Endodermal cell (in vitro differentiated cells): ENCODE measurements around the gene ANKRD6. TPM values are rescaled to one million over a fixed set of nuclear protein-coding genes. Genes with fewer than 3 reads are reported as not detected.

Source experiments
- DNase-seq: peaks from one replicate; pipeline ENCODE4 v3.0.0-alpha.2; 2017
- H3K27ac ChIP-seq: 2 replicates; pipeline ENCODE4 v1.5.1; 2013; ENCODE audit warnings: mild to moderate bottlenecking, low read depth, low read length, moderate library complexity
- H3K27me3 ChIP-seq: 2 replicates; pipeline ENCODE4 v1.6.1; 2013; ENCODE audit warnings: mild to moderate bottlenecking, low read length, moderate library complexity; ENCODE audit not compliant: insufficient read depth, control insufficient read depth, poor library complexity, severe bottlenecking
- H3K36me3 ChIP-seq: 2 replicates; pipeline ENCODE4 v1.7.0; 2013; ENCODE audit warnings: mild to moderate bottlenecking, low read length, moderate library complexity; ENCODE audit not compliant: control insufficient read depth, insufficient read depth
- H3K4me1 ChIP-seq: one replicate; pipeline ENCODE4 v1.7.0; 2013; ENCODE audit warnings: low read length; ENCODE audit not compliant: control insufficient read depth, insufficient read depth
- H3K4me3 ChIP-seq: 2 replicates; pipeline ENCODE4 v1.5.1; 2013; ENCODE audit warnings: mild to moderate bottlenecking, low read length, moderate library complexity
- H3K9ac ChIP-seq: 2 replicates; pipeline ENCODE4 v1.6.1; 2013; ENCODE audit warnings: mild to moderate bottlenecking, low read length, moderate library complexity; ENCODE audit not compliant: poor library complexity, severe bottlenecking; ENCODE audit errors: extremely low read depth
- H3K9me3 ChIP-seq: 2 replicates; pipeline ENCODE4 v1.6.1; 2013; ENCODE audit warnings: mild to moderate bottlenecking, low read length, moderate library complexity; ENCODE audit not compliant: control insufficient read depth
- H3K27ac Mint-ChIP-seq: 2 replicates; pipeline ENCODE4 v1.8.0; 2020; ENCODE audit warnings: mixed read lengths
- H3K27me3 Mint-ChIP-seq: 2 replicates; pipeline ENCODE4 v1.8.0; 2021; ENCODE audit warnings: mild to moderate bottlenecking, mixed read lengths; ENCODE audit not compliant: insufficient read depth
- H3K36me3 Mint-ChIP-seq: 2 replicates; pipeline ENCODE4 v1.8.0; 2020; ENCODE audit warnings: low read depth, mixed read lengths
- H3K4me1 Mint-ChIP-seq: 2 replicates; pipeline ENCODE4 v1.8.0; 2020; ENCODE audit warnings: mixed read lengths
- H3K4me3 Mint-ChIP-seq: 2 replicates; pipeline ENCODE4 v1.8.0; 2020; ENCODE audit warnings: mild to moderate bottlenecking, moderate library complexity, mixed read lengths
- H3K9me3 Mint-ChIP-seq: 2 replicates; pipeline ENCODE4 v1.8.0; 2020; ENCODE audit warnings: mild to moderate bottlenecking, mixed read lengths
- WGBS, 2 experiments: methylation state at CpG; one replicate each; pipeline versions ENCODE4 v1.1.5 to v1.1.7; 2013; ENCODE audit warnings: missing lambda C conversion rate in 2 of 2, mixed read lengths in 1 of 2; ENCODE audit not compliant: insufficient coverage in 1 of 2, insufficient read length in 1 of 2; 5-methylcytosine and 5-hydroxymethylcytosine counted together
- total RNA-seq, 2 donors: library from RNA; stranded (reverse); fragmentation: NEBNext Ultra II Directional in 1 of 2; extraction: Animal tissue kit (Norgen Biotek cat#: 25700) in 1 of 2; gene quantifications; 2 replicates in 1 of 2; 3 replicates in 1 of 2; pipeline ENCODE4 v1.2.1, GENCODE V29; 2021
- TF ChIP-seq, protein P1 (sequence below): fragments of 200-600 bp; sonication (generic); conservative IDR thresholded peaks from 2 replicates; pipeline ENCODE4 v1.5.0; 2021; ENCODE audit warnings: antibody characterized with exemption, mild to moderate bottlenecking

ANKRD6 gene
- total RNA-seq, 2 donors from 2014 or later: 88.7 to 110 TPM

DNA sequence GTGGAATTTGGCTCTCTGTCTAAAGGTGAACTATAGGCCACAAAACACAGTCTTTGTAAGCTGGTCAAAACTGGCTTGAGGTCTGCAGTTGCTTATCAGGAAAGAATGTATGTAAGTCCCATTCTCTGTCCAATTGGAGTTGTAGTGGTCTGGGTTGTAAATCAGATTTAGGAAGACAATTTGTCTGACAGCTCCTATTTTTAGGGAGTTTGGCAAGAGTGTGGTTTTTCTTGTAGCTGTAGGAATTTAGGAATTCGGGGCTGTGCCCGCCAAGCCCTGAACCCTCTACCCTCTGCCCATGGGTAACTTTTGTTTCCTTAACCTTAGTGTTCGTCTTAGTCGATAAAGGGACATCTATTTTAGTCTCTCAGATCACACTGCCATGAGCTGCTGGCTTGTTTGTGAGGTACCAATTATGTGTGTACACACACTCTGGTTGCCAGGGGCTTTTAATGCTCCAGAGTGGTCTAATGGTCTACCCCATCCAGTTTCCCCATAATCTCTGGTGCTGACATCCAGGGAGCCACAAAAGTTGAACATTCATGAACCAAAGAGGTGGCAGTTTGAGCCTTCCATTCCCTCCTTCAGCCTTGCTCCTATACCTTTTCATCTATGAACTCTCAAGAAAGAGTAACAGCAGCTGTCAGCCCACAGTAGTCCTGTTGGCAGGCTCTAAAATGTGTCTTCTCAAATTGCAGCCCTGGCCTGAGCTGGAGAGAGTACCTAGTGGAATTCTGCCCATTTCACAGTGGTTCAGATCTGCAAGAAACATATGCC, 93.0 kb downstream of the ANKRD6 start:
- no peak overlapping the region for H3K4me3 Mint-ChIP-seq
- no peak overlapping the region for H3K27ac ChIP-seq
- no peaks in the 10 kb centered on the region for H3K27me3 ChIP-seq
- peaks cover 47% of the 10 kb centered on the region for H3K4me1 Mint-ChIP-seq
- no peak overlapping the region for H3K4me3 ChIP-seq
- peaks cover 2% of the 10 kb centered on the region for H3K9me3 Mint-ChIP-seq
- H3K4me1 ChIP-seq: peaks cover 24% of the 10 kb centered on the region
- peaks cover 9% of the 10 kb centered on the region for H3K9me3 ChIP-seq
- H3K27ac Mint-ChIP-seq: no peak overlapping the region
- TF ChIP-seq, protein P1, sequence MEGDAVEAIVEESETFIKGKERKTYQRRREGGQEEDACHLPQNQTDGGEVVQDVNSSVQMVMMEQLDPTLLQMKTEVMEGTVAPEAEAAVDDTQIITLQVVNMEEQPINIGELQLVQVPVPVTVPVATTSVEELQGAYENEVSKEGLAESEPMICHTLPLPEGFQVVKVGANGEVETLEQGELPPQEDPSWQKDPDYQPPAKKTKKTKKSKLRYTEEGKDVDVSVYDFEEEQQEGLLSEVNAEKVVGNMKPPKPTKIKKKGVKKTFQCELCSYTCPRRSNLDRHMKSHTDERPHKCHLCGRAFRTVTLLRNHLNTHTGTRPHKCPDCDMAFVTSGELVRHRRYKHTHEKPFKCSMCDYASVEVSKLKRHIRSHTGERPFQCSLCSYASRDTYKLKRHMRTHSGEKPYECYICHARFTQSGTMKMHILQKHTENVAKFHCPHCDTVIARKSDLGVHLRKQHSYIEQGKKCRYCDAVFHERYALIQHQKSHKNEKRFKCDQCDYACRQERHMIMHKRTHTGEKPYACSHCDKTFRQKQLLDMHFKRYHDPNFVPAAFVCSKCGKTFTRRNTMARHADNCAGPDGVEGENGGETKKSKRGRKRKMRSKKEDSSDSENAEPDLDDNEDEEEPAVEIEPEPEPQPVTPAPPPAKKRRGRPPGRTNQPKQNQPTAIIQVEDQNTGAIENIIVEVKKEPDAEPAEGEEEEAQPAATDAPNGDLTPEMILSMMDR: no peak
- no peaks in the 10 kb centered on the region for H3K27me3 Mint-ChIP-seq
- H3K36me3 Mint-ChIP-seq: peaks cover 34% of the 10 kb centered on the region
- H3K36me3 ChIP-seq: peaks cover 46% of the 10 kb centered on the region
- no peak overlapping the region for H3K9ac ChIP-seq
- DNase-seq: no peak
- 99 to 100% methylated on average over 2 to 4 of the region's 4 CpGs for WGBS, 2 experiments

DNA sequence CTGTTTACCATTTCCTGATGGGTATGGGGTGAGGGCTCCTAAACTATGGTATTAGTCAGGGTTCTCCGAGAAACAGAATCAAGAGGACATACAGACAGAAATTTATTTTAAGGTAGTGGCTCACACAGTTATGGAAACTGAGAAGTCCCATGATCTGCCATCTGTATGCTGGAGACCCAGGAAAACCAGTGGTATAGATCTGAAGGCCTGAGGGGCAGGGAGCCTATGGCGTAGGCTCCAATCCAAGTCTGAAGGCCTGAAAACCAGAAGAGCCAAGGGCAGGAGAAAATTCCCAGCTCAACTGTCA, 93.6 kb downstream of the ANKRD6 start:
- Mint-ChIP-seq H3K4me3 (no peak overlapping the region), H3K27me3 (no peaks in the 10 kb centered on the region), H3K4me1 (peaks cover 42% of the 10 kb centered on the region), H3K9me3 (peaks cover 2% of the 10 kb centered on the region), H3K36me3 (peaks cover 39% of the 10 kb centered on the region), H3K27ac (no peak overlapping the region)
- Histone ChIP-seq H3K36me3 (peaks cover 49% of the 10 kb centered on the region), H3K4me1 (peaks cover 19% of the 10 kb centered on the region), H3K27ac (no peak overlapping the region), H3K4me3 (no peak overlapping the region), H3K27me3 (no peaks in the 10 kb centered on the region), H3K9ac (no peak overlapping the region), H3K9me3 (peaks cover 11% of the 10 kb centered on the region)
- TF ChIP-seq, protein P1: no peak
- no peak for DNase-seq
- WGBS, 2 experiments: 96 to 98% methylated on average over 2 of the region's 2 CpGs

DNA sequence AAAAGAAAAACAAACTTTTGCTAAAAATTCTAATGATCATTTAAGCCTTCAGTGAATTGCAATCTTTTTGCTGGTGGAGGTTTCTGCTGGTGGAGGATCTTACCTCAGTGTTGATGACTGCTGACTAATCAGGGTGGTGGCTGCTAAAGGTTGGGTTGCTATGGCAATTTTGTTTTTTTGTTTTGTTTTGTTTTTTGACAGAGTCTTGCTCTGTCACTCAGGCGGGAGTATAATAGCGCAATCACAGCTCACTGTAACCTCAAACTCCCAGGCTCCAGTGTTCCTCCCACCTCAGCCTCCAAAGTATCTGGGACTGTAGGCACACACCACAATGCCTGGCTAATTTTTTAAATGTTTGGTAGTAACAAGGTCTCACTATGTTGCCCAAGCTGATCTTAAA, 94.7 kb downstream of the ANKRD6 start:
- DNase-seq: no peak
- Histone ChIP-seq H3K4me1 (peaks cover 11% of the 10 kb centered on the region), H3K36me3 (peaks cover 60% of the 10 kb centered on the region), H3K27ac (no peak overlapping the region), H3K27me3 (no peaks in the 10 kb centered on the region), H3K9ac (no peak overlapping the region), H3K4me3 (no peak overlapping the region), H3K9me3 (peaks cover 21% of the 10 kb centered on the region)
- peaks cover 49% of the 10 kb centered on the region for H3K36me3 Mint-ChIP-seq
- H3K9me3 Mint-ChIP-seq: peaks cover 6% of the 10 kb centered on the region
- TF ChIP-seq, protein P1: no peak
- H3K4me1 Mint-ChIP-seq: peaks cover 34% of the 10 kb centered on the region
- 94 to 100% methylated on average over 1 to 2 of the region's 2 CpGs for WGBS, 2 experiments
- H3K27me3 Mint-ChIP-seq: no peaks in the 10 kb centered on the region
- no peak overlapping the region for H3K27ac Mint-ChIP-seq
- H3K4me3 Mint-ChIP-seq: no peak overlapping the region
